T47D (cell line): ENCODE measurements around the gene DIO2.
A peak's percentile ranks its signal among the peaks of the same experiment; 100 is the strongest.

Experiments used
- DNase-seq, 2 experiments: peaks; one replicate each; pipeline versions ENCODE4 v3.0.0 to v3.0.0-alpha.2; 2011 to 2012; ENCODE audit warnings: low read depth in 1 of 2, low spot score in 1 of 2
- JUND ChIP-seq: IDR thresholded peaks from 2 replicates; pipeline ENCODE4 v1.6.1; 2012; ENCODE audit warnings: low read depth
- in situ Hi-C: cut with HindIII; loops from 2 replicates; pipeline ENCODE4 v1.10.0; 2016; ENCODE audit warnings: low sequenced_read_pairs, low pct_unique_long_range_greater_than_20kb

DIO2 gene

DNA sequence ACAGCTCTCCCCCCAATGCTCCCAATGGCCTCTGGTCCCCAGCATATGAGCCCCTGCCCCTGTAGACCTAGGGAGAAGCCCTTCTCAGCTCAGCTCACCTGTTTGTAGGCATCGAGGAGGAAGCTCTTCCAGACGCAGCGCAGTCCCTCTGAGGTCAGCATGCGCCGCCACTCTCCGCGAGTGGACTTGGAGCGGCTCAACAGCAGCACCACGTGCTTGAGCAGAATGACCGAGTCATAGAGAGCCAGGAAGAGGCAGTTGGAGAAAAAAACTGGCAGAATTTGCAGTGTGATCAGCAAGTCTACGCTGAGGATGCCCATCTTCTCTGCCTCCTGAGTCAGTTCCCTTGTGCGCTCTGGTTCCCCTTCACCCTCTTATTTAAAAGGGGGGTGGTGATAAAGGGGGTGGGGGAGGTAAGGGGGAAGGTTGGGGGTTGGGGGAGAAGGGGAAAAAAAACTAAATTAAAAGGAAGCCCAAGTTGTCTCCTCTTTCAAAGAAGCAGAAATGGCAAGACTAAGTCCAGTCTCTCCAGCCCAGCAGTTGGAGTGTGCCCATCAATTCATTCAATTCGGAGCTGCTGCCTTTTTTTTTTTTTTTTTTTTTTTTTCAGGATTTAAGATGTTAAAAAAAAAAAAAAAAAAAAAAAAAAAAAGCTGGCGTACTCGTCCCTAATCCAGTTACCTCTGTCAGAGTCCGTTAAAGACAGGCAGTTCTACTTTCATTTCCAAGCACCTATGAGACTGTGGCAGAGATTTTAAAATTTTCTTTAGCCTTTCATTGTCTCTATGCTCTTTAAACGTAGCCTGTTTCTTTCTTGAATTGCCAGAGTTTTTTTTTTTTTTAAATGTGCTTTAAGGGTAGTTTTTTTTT lies at the start of gene DIO2:
TSS of gene DIO2 (minus strand) at position 352 of the 870 bp plus-strand sequence. CDS start at position 320, 32 bp downstream.
- in situ Hi-C loops: no loop called here
- no peak for TF ChIP-seq JUND
- DNase-seq: peak in 1 of 2 experiments; percentile 64

- no peak for TF ChIP-seq JUND
- in situ Hi-C loops: no loop called here
These were observed 49.3 kb upstream of the DIO2 start for GRCh38 chr14:80260645-80261044.

GRCh38 chr14:80239631-80240030 lies 28.3 kb upstream of the DIO2 start:
- no peak for DNase-seq
- TF ChIP-seq JUND: no peak
- in situ Hi-C loops: no loop called here

More at GRCh38 chr14:80260645-80261044, 49.3 kb upstream of the DIO2 start:
- no peak for DNase-seq

DNA sequence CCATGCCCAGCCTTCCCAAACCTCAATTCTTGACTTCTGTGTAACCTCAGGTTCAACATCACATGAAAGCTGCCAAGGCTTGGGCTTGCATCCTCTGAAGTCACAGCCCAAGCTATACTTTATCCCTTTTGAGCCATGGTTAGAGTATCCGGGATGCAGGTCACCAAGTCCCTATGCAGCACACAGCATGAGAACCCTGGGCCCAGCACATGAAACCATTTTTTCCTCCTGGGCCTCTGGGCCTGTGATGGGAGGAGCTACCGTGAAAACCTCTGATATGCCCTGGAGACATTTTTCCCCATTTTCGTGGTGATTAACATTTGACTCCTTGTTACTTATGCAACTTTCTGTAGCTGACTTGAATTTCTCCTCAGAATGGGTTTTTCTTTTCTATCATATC lies 25.8 kb upstream of the DIO2 start:
- TF ChIP-seq JUND: no peak
- in situ Hi-C loops: no loop called here
- DNase-seq: no peak

DNA sequence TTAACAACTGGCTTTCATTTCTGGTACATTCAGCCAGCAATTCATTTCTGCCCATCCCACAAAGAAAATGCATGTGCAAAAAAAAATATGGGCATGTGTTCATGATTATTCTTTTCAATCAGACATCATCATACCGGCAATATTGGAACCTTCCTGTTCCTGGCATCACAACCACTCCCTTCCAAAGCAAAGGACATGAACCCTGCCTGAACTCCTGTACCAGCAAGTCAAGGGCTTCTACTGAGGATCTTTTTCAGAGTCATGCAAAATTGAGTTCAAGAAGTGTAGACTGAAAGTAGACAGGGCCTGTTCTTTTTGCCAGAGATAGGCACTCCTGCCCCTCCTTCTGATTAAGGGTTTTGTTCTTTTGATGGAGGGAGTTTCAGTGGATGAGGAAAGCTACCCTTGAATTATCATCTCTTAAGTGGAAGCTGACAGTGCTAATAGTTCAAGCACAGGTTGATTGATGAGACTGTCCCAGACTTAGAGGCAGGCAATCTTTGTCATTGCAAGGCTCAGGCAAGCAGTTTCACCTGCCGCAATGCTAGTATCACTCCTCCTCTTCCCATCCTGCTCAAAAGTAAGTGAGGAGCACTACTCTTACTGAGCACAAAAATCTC lies 22.3 kb upstream of the DIO2 start:
- no peak for TF ChIP-seq JUND
- no peak for DNase-seq
- in situ Hi-C loops: no loop called here

DNA sequence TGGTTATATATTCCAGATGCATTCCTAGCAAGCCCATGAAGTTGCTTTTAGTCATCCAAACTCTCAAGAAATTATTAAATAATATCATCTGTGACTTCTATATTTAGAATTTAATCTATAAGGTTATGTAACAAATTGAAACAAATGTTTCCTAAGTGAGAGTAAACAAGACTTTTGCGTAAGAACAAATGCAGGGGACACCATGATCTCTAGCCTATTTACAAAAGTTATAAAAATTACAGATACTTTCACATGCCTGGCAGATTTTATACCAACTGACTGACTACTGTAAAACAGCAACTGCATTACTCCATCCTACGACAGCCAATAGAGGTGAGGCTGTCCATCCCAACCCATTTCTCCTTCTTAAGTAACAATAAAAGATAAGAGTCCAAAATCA lies 20.4 kb upstream of the DIO2 start:
- no peak for TF ChIP-seq JUND
- no peak for DNase-seq
- in situ Hi-C loops: no loop called here

DNA sequence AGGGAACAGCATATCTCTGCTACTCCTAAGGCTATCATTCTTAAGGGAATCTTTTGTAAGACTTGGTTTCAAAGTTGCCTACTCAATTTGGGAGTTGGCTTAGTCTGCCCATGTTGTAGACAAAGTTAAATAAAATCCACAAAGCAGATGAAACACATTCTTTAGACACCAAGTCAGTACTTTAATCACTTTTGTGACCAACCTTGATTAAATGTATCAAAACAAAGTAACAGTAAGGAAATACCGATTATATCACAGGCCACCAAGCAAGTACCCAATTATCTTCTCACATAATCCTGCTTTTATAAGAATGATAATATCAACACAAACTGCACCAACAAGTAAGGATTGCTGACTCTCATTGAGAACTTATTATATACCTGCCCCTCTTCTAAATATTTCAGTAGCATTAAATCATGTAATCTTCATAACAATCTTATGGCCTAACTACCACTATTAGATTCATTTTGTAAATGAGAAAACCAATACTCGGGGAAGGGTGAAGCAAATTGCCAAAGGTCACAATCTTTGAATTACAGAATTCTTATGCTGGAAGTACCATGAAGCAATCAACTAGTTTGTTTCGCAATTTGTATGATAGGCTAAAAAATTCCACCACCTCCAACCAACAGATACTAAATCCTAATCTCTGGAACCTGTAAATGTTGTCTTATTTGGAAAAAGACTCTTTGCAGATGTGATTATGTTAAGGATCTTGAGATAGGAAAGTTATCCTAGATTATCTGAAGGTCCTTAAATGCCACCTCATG lies 12.6 kb upstream of the DIO2 start:
- in situ Hi-C loops: no loop called here
- no peak for DNase-seq
- TF ChIP-seq JUND: no peak

DNA sequence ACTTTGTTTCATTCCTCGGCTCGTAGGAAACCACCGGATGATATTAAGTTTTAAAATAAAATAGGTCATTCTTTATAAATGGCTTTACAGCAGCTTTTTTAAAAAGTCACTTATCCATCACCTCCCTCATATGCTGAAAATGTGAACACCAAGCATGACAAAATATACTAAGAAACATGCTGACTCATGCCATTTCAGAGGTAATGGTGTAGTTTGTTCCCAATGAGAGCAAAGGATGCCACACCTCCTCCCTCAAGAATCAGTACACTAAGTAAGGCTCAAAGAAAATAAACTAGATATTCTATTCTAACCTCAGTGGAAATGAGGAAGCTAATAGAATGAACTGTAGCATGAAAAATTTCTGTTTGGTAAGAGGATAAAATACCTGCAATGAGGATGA lies 5.5 kb upstream of the DIO2 start:
- DNase-seq: no peak
- in situ Hi-C loops: no loop called here
- no peak for TF ChIP-seq JUND

DNA sequence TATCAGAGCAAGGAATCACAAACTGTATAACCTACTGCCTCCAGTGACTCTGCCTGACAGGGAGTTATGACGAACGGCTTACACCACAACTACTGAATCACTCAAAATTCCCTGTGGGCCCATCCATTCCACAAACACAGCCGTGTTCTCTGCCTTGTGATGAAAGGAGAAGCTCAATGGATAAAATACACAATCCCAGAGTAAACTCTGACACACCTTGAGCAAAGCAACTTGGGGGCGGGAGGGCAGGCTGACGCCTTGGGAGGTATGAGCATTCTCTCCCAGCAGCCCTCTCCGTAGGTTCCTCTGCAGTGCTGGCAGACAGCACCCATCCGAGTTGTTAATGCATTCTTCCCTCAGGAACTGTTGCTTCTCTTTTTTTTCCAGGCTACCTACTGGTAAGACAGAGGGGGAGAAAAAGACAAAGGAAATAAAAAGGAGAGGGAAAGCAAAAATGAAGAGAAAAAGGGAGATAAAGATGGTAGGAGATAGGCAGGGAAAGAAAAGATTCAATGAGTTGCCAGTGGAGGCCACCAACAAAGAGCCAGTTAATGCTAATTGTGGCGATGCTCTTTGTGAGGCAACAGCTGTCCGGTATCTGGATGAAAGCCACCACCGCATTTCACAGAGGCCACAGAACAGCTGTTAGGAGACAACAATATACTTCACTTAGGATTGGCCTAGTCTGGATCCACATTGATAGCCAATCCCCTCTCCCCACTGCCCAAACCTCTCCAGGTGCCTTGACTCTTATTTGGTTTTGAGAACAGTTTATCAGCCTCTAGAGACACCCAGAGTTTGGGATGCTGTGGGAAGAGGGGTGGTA lies 4.7 kb upstream of the DIO2 start:
- in situ Hi-C loops: no loop called here
- DNase-seq: peak in 1 of 2 experiments; percentile 16
- no peak for TF ChIP-seq JUND

DNA sequence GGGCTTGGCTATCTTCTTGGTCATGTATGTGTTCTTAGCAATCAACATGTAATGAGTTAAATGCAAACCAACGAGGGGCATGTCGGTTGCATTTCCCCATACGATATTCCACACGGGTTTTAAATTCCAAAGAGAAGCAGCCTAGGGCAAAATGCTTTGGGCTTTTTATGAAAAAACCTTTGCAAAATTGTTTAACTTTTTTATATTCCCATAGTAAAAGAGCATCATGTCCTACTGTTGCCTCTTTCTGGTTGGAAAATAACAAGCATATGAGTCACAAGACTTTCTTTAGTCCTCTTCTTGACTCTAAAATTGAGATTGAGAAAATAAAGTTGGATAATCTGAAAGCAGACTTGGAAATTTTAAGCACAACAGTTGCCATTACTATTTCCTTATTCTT lies 3.8 kb upstream of the DIO2 start:
- no peak for DNase-seq
- TF ChIP-seq JUND: no peak
- in situ Hi-C loops: no loop called here

DNA sequence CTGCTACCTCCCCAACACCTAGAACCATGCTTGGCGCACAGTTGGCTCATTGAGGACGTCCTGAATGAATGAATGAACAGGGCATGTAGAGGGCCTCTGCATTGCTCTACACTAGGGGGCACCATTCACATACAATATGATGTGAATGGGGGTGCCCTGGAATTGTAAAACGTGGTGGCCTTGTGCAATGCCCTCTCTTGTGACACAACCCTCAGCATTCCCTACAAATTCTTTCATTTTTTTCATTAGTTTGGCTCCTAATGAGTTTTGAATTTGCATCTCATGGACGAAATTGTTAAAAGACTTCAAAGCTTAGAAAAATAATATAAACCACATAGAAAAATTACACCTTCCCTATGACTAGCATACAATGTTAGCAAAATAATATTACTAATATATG lies 2.3 kb upstream of the DIO2 start:
- no peak for TF ChIP-seq JUND
- in situ Hi-C loops: no loop called here
- peak in 1 of 2 experiments; percentile 78 for DNase-seq

DNA sequence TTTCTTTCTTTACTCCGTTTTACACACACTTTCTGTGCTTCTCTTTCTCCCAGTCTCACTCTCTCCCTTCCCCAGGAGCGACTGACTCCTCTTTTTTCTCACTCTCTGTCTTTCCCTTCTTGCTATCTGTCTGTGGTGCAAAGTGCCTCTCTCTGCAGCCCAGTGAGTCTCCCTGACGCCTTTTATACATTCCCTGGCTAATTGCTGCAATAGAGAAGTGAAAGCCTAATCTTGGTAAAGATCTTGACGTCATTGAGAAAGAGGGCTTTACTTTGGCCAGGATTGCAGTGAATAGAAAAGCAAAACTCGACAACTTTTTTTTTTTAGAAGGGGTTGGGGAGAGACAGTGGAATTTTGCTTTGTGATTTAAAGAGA lies 706 bp upstream of the DIO2 start:
- in situ Hi-C loops: no loop called here
- TF ChIP-seq JUND: no peak
- DNase-seq: peak; percentile 18 to 23
